NT2/D1 (cell line): ENCODE results near the gene SIGLEC1.

ENCODE experiments used
- SUZ12 ChIP-seq: IDR thresholded peaks from 2 replicates; pipeline ENCODE4 v1.6.1; 2011; ENCODE audit not compliant: insufficient read length, insufficient read depth; ENCODE audit errors: extremely low read depth
- YY1 ChIP-seq: IDR thresholded peaks from 2 replicates; pipeline ENCODE4 v1.6.1; 2011; ENCODE audit not compliant: insufficient read length, insufficient read depth

GRCh38 chr20:3696200-3696599 lies 16.2 kb downstream of the SIGLEC1 start:
- TF ChIP-seq SUZ12 (no peak), YY1 (no peak)
